HepG2 (cell line): Measurements from ENCODE around the gene CERS4. TPM values are rescaled to one million over a fixed set of nuclear protein-coding genes. Genes with fewer than 3 reads are reported as not detected.

Source experiments
- AKNA ChIP-seq: sonication (generic); formaldehyde crosslinking; IDR thresholded peaks from 2 replicates; pipeline ENCODE4 v1.4.0; 2020; ENCODE audit warnings: missing genetic modification reagents, borderline replicate concordance
- CTCF ChIP-seq: sonication (generic); formaldehyde crosslinking; IDR thresholded peaks from 2 replicates; pipeline ENCODE4 v1.5.0; 2020; ENCODE audit warnings: mild to moderate bottlenecking, missing genetic modification reagents, moderate library complexity
- KLF13 ChIP-seq: sonication (generic); formaldehyde crosslinking; IDR thresholded peaks from 2 replicates; pipeline ENCODE4 v1.4.0; 2020; ENCODE audit warnings: mild to moderate bottlenecking, missing genetic modification reagents
- MIXL1 ChIP-seq: IDR thresholded peaks from 2 replicates; pipeline ENCODE4 v1.6.1; 2016
- NFATC3 ChIP-seq: sonication (generic); formaldehyde crosslinking; IDR thresholded peaks from 2 replicates; pipeline ENCODE4 v1.5.1; 2020; ENCODE audit warnings: mild to moderate bottlenecking, missing genetic modification reagents
- NFIB ChIP-seq: sonication (generic); formaldehyde crosslinking; IDR thresholded peaks from 2 replicates; pipeline ENCODE4 v1.9.0; 2021; ENCODE audit warnings: missing genetic modification reagents, mild to moderate bottlenecking, borderline replicate concordance
- PHF20 ChIP-seq: sonication (generic); formaldehyde crosslinking; IDR thresholded peaks from 2 replicates; pipeline ENCODE4 v1.5.0; 2020; ENCODE audit warnings: mild to moderate bottlenecking, missing genetic modification reagents
- PITX1 ChIP-seq: sonication (generic); formaldehyde crosslinking; IDR thresholded peaks from 2 replicates; pipeline ENCODE4 v1.5.1; 2020; ENCODE audit warnings: mild to moderate bottlenecking, missing genetic modification reagents
- SMAD1 ChIP-seq: sonication (generic); formaldehyde crosslinking; IDR thresholded peaks from 2 replicates; pipeline ENCODE4 v1.4.0; 2020; ENCODE audit warnings: missing genetic modification reagents, low read depth, mild to moderate bottlenecking, borderline replicate concordance
- ZBTB34 ChIP-seq: sonication (generic); formaldehyde crosslinking; IDR thresholded peaks from 2 replicates; pipeline ENCODE4 v1.8.0; 2022; ENCODE audit warnings: mild to moderate bottlenecking, missing genetic modification reagents
- ZBTB37 ChIP-seq: sonication (generic); formaldehyde crosslinking; IDR thresholded peaks from 2 replicates; pipeline ENCODE4 v1.4.0; 2020; ENCODE audit warnings: mild to moderate bottlenecking, missing genetic modification reagents
- ZFP1 ChIP-seq: IDR thresholded peaks from 2 replicates; pipeline ENCODE4 v1.6.1; 2016
- ZNF101 ChIP-seq: sonication (generic); formaldehyde crosslinking; IDR thresholded peaks from 2 replicates; pipeline ENCODE4 v1.4.0; 2020; ENCODE audit warnings: mild to moderate bottlenecking, low read depth, missing genetic modification reagents, borderline replicate concordance
- ZNF138 ChIP-seq: sonication (generic); formaldehyde crosslinking; IDR thresholded peaks from 2 replicates; pipeline ENCODE4 v1.5.0; 2020; ENCODE audit warnings: mild to moderate bottlenecking, low read depth, missing genetic modification reagents
- ZNF18 ChIP-seq: sonication (generic); formaldehyde crosslinking; IDR thresholded peaks from 2 replicates; pipeline ENCODE4 v1.8.0; 2022; ENCODE audit warnings: mild to moderate bottlenecking, missing genetic modification reagents; ENCODE audit not compliant: insufficient replicate concordance
- ZNF792 ChIP-seq: IDR thresholded peaks from 2 replicates; pipeline ENCODE4 v1.6.1; 2016
- ZNF839 ChIP-seq: sonication (generic); formaldehyde crosslinking; IDR thresholded peaks from 2 replicates; pipeline ENCODE4 v1.4.0; 2020; ENCODE audit warnings: missing genetic modification reagents, mild to moderate bottlenecking, borderline replicate concordance
- ZSCAN25 ChIP-seq: sonication (generic); formaldehyde crosslinking; IDR thresholded peaks from 2 replicates; pipeline ENCODE4 v1.8.0; 2022; ENCODE audit warnings: mild to moderate bottlenecking, missing genetic modification reagents
- polyA plus RNA-seq, 8 experiments: library from polyadenylated mRNA; depleted of rRNA in 3 of 8; stranded (reverse) in 7 of 8; unstranded in 1 of 8; fragments of >200 nt; fragmentation: Illumina TruSeq in 4 of 8; extraction: Trizol in 4 of 8; gene quantifications; 2 replicates each; pipeline versions ENCODE4 v1.2.1 to v1.2.3, GENCODE V29; 2011 to 2016; ENCODE audit warnings: low read depth in 4 of 8, missing spikeins in 1 of 8, mixed read lengths in 1 of 8; ENCODE audit not compliant: insufficient read depth in 1 of 8
- total RNA-seq, 5 experiments: library from RNA; depleted of rRNA; stranded (reverse); fragments of >200 nt; fragmentation: Illumina TruSeq; extraction: Trizol; gene quantifications; 2 replicates each; pipeline ENCODE4 v1.2.3, GENCODE V29; 2016; ENCODE audit warnings: low read depth in 1 of 5

Gene CERS4
- total and polyA plus RNA-seq, 2 of the 13 experiments (the other 11 are each of a cell fraction or from before 2014, with no cell fraction given), result 74.7 to 83.5 TPM

GRCh38 chr19:8307400-8307964 is 98.3 kb downstream of the CERS4 start (continued):
- no peak for TF ChIP-seq ZBTB34 (CRISPR knock-in tag)
- no peak for TF ChIP-seq PHF20 (CRISPR knock-in tag)
- TF ChIP-seq AKNA (CRISPR knock-in tag), result no peak
- no peak for TF ChIP-seq ZFP1
- TF ChIP-seq ZNF18 (CRISPR knock-in tag), result peak; percentile 46
- 0 out of 2 replicates have a peak, but pooled peaks have one; percentile 55 for TF ChIP-seq KLF13 (CRISPR knock-in tag)
- 0 out of 2 replicates have a peak, but pooled peaks have one; percentile 90 for TF ChIP-seq NFIB
- peak; percentile 19; the same call in 1 of the 2 replicates for TF ChIP-seq PITX1 (CRISPR knock-in tag)
- TF ChIP-seq NFATC3 (CRISPR knock-in tag), result 0 out of 2 replicates have a peak, but pooled peaks have one; percentile 40
- TF ChIP-seq SMAD1 (CRISPR knock-in tag), result 0 out of 2 replicates have a peak, but pooled peaks have one; percentile 5
- TF ChIP-seq ZNF792 (CRISPR knock-in tag), result no peak
- no peak for TF ChIP-seq ZBTB37 (CRISPR knock-in tag)
- no peak for TF ChIP-seq ZNF839 (CRISPR knock-in tag)
- peak; percentile 83; the same call in 1 of the 2 replicates for TF ChIP-seq ZNF138 (CRISPR knock-in tag)
- TF ChIP-seq ZSCAN25 (CRISPR knock-in tag), result 0 out of 2 replicates have a peak, but pooled peaks have one; percentile 23
- peak; percentile 2; the same call in 1 of the 2 replicates for TF ChIP-seq CTCF (CRISPR knock-in tag)
- TF ChIP-seq ZNF101 (CRISPR knock-in tag), result no peak
- TF ChIP-seq MIXL1 (CRISPR knock-in tag), result no peak
